Upper lobe of right lung (tissue), 1 donor: ENCODE results near the gene GRAMD1B. TPM values are rescaled to one million over a fixed set of nuclear protein-coding genes. Genes with fewer than 3 reads are reported as not detected.

ENCODE experiments used
- ATAC-seq: fragments of 200-7000 bp; cut with Tn5 transposase; one replicate; pipeline ENCODE4 v1.9.1; 2020; ENCODE audit warnings: mild to moderate bottlenecking, moderate library complexity
- DNase-seq: peaks from one replicate; pipeline ENCODE4 v3.0.0-alpha.2; 2020
- H3K27ac ChIP-seq: fragments of 200-600 bp; one replicate; pipeline ENCODE4 v1.8.0; 2022
- H3K27me3 ChIP-seq: fragments of 200-600 bp; one replicate; pipeline ENCODE4 v1.8.0; 2022; ENCODE audit warnings: mild to moderate bottlenecking
- H3K36me3 ChIP-seq: fragments of 200-600 bp; one replicate; pipeline ENCODE4 v1.8.0; 2022
- H3K4me1 ChIP-seq: fragments of 200-600 bp; one replicate; pipeline ENCODE4 v1.8.0; 2022
- H3K4me3 ChIP-seq: fragments of 200-600 bp; one replicate; pipeline ENCODE4 v1.8.0; 2022; ENCODE audit warnings: mild to moderate bottlenecking
- H3K9me3 ChIP-seq: fragments of 200-600 bp; one replicate; pipeline ENCODE4 v1.8.0; 2022
- intact Hi-C: fragments of 100-400 bp; cut with DNase I; formaldehyde crosslinking; loops from one replicate; pipeline ENCODE4 v1.11.0; 2022
- total RNA-seq: library from RNA; stranded (reverse); fragmentation: NEBNext Ultra II Directional; extraction: Animal tissue kit (Norgen Biotek cat#: 25700); gene quantifications from one replicate; pipeline ENCODE4 v1.2.1, GENCODE V29; 2021
- TF ChIP-seq, protein P1 (sequence below): fragments of 200-600 bp; IDR thresholded peaks from one replicate; pipeline ENCODE4 v1.8.0; 2022; ENCODE audit warnings: antibody characterized with exemption
- donor health status: DM: no; HTN: yes; CAD: no; lungs with severe emphysema.

The GRAMD1B gene
- total RNA-seq, 1 donor from 2014 or later, result 4.8 TPM

DNA sequence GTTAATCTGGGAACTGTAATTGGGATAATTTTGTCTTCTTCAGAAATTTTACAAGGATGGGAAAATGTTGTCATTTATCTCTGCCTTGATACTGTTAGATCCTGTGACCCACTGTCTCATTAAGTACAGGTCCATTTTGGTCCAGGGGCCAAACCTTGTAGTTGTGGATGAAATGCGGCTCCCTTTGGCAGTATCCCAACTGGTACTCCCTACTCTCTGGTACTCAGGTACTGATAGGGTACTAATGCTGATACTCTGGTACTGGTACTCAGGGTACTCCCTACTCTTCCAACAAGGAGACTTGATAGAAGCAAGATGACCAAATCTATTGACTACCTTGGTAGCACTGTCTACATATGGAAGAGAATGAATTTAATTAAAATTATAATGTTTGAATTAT is 97.9 kb downstream of the GRAMD1B start:
- no peak for ATAC-seq
- intact Hi-C loops, result no loop called here
- TF ChIP-seq, protein P1, sequence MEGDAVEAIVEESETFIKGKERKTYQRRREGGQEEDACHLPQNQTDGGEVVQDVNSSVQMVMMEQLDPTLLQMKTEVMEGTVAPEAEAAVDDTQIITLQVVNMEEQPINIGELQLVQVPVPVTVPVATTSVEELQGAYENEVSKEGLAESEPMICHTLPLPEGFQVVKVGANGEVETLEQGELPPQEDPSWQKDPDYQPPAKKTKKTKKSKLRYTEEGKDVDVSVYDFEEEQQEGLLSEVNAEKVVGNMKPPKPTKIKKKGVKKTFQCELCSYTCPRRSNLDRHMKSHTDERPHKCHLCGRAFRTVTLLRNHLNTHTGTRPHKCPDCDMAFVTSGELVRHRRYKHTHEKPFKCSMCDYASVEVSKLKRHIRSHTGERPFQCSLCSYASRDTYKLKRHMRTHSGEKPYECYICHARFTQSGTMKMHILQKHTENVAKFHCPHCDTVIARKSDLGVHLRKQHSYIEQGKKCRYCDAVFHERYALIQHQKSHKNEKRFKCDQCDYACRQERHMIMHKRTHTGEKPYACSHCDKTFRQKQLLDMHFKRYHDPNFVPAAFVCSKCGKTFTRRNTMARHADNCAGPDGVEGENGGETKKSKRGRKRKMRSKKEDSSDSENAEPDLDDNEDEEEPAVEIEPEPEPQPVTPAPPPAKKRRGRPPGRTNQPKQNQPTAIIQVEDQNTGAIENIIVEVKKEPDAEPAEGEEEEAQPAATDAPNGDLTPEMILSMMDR, result no peak

GRCh38 chr11:123531325-123531724 is 101.3 kb downstream of the GRAMD1B start:
- Histone ChIP-seq H3K9me3 (no peaks in the 10 kb centered on the region), H3K27me3 (peaks cover 4% of the 10 kb centered on the region), H3K4me1 (no peaks in the 10 kb centered on the region), H3K36me3 (no peaks in the 10 kb centered on the region), H3K27ac (no peak overlapping the region), H3K4me3 (no peak overlapping the region)
- TF ChIP-seq, protein P1, result no peak
- DNase-seq (no peak), ATAC-seq (no peak)
- intact Hi-C loops, result no loop called here

More for the DNA sequence above, 97.9 kb downstream of the GRAMD1B start:
- H3K9me3 ChIP-seq, result no peaks in the 10 kb centered on the region
- no peak for DNase-seq
- H3K27ac ChIP-seq, result no peak overlapping the region
- no peaks in the 10 kb centered on the region for H3K36me3 ChIP-seq
- no peaks in the 10 kb centered on the region for H3K4me1 ChIP-seq
- peaks cover 20% of the 10 kb centered on the region for H3K27me3 ChIP-seq
- H3K4me3 ChIP-seq, result no peak overlapping the region

DNA sequence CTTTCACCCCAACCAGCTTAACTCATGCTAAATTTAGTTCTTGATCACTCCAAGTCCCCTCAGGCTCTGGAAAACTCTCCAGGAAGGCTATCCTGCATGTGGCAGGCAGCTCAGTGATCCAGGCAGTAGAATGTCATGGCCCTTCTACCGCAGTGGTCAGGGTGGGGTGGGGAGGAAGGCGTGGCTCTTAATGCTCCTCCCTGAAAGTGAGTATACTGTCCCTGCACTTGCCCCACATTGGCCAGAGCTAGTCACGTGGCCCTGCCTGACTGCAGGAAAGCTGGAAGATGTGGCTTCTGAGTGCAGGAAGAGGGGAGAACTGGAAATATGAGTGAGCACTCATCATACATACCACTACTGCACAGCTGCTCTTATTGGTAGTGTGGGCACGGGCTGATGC is 102.1 kb downstream of the GRAMD1B start:
- DNase-seq (no peak), ATAC-seq (no peak)
- TF ChIP-seq, protein P1, result no peak
- H3K4me1 ChIP-seq, result no peaks in the 10 kb centered on the region
- no peak overlapping the region for H3K4me3 ChIP-seq
- no peaks in the 10 kb centered on the region for H3K9me3 ChIP-seq
- intact Hi-C loops, result no loop called here
- no peaks in the 10 kb centered on the region for H3K27me3 ChIP-seq
- no peaks in the 10 kb centered on the region for H3K36me3 ChIP-seq
- no peak overlapping the region for H3K27ac ChIP-seq

- Histone ChIP-seq H3K4me3 (no peak overlapping the region), H3K4me1 (no peaks in the 10 kb centered on the region), H3K27me3 (no peaks in the 10 kb centered on the region), H3K36me3 (no peaks in the 10 kb centered on the region), H3K9me3 (no peaks in the 10 kb centered on the region), H3K27ac (no peak overlapping the region)
- DNase-seq (no peak), ATAC-seq (no peak)
- intact Hi-C loops, result no loop called here
- TF ChIP-seq, protein P1, result no peak
These were observed 105.3 kb downstream of the GRAMD1B start for GRCh38 chr11:123535401-123535800.

DNA sequence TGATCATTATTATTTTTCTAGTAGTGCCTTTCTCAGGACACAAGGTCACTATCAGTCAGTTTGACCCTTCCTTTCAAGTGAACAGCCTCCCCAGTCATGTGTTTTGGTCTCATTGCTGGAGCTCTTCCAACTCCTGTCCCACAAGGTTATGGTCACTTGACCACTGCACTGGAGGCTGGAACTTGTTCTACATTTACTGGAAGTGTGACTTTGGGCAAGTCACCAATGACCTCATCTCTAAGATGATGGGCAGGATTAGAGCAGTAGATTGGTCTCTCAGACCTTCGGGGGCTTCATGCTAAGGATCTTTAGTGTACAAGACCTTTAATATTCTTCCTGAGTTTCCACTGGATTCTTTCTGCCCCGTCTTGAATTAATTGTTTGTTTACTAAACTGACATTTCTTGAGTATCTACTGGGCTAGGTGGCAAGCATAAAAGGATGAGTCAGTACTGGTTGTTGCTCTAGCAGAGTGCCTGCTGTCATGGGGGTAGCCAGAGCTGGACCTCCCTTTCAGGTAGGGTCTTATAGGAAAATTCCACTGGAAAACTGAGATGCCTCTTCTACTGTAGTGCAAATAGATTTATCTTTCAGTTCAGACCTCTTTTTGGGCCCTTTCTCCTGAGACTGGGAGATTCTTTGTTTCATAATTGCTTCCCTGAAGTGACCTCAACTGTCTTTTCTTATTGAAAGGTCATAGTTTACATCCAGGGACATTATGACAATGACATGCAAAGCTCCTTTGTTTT is 106.8 kb downstream of the GRAMD1B start:
- intact Hi-C loops, result no loop called here
- Histone ChIP-seq H3K27me3 (no peaks in the 10 kb centered on the region), H3K27ac (no peak overlapping the region), H3K36me3 (no peaks in the 10 kb centered on the region), H3K4me3 (no peak overlapping the region), H3K4me1 (no peaks in the 10 kb centered on the region), H3K9me3 (no peaks in the 10 kb centered on the region)
- ATAC-seq (peak; percentile 81), DNase-seq (no peak)
- TF ChIP-seq, protein P1, result no peak

- H3K27me3 ChIP-seq, result no peaks in the 10 kb centered on the region
- TF ChIP-seq, protein P1, result no peak
- H3K4me3 ChIP-seq, result no peak overlapping the region
- no peak overlapping the region for H3K27ac ChIP-seq
- intact Hi-C loops, result no loop called here
- no peaks in the 10 kb centered on the region for H3K4me1 ChIP-seq
- H3K36me3 ChIP-seq, result no peaks in the 10 kb centered on the region
- no peaks in the 10 kb centered on the region for H3K9me3 ChIP-seq
- DNase-seq, result no peak
- ATAC-seq, result no peak
These were observed 107.7 kb downstream of the GRAMD1B start for GRCh38 chr11:123537726-123538125.
